HG03439 (cell line): ENCODE data around the gene LARP1.
"Not testable (repeated sequence)": the region's sequence is repeated elsewhere in the genome, so short reads cannot be mapped to it uniquely, and the experiment has no call there.

ENCODE experiments used
- ATAC-seq: cut with Tn5 transposase; IDR thresholded peaks from one replicate; pipeline ENCODE4 v1.9.1; 2021; ENCODE audit warnings: mild to moderate bottlenecking, moderate library complexity; ENCODE audit not compliant: unreplicated experiment

Gene LARP1

GRCh38 chr5:154755361-154756008 is at the start of gene LARP1:
TSS of gene LARP1 (plus strand) at chr5:154755377. CDS start at chr5:154755758, 381 bp downstream.
- ATAC-seq = peak; percentile 9

GRCh38 chr5:154706416-154706815 is 48.8 kb upstream of the LARP1 start:
- ATAC-seq = no peak

GRCh38 chr5:154707641-154708040 is 47.5 kb upstream of the LARP1 start:
- no peak for ATAC-seq

GRCh38 chr5:154708207-154708606 is 47.0 kb upstream of the LARP1 start:
- no peak for ATAC-seq

GRCh38 chr5:154708846-154709245 is 46.3 kb upstream of the LARP1 start:
- no peak for ATAC-seq

GRCh38 chr5:154709368-154710305 is 45.5 kb upstream of the LARP1 start:
- no peak for ATAC-seq

GRCh38 chr5:154712518-154713437 is 42.4 kb upstream of the LARP1 start:
- no peak for ATAC-seq

- ATAC-seq = no peak
Observed at GRCh38 chr5:154713615-154714125, 41.5 kb upstream of the LARP1 start.

GRCh38 chr5:154714266-154714986 is 40.8 kb upstream of the LARP1 start:
- peak; percentile 87 for ATAC-seq

GRCh38 chr5:154721481-154722058 is 33.6 kb upstream of the LARP1 start:
- no peak for ATAC-seq

- ATAC-seq = no peak
Observed at GRCh38 chr5:154722097-154722496, 33.1 kb upstream of the LARP1 start.

GRCh38 chr5:154722936-154723335 is 32.2 kb upstream of the LARP1 start:
- ATAC-seq = no peak

- ATAC-seq = no peak
Observed at GRCh38 chr5:154723740-154724505, 31.3 kb upstream of the LARP1 start.

- ATAC-seq = no peak
Observed at GRCh38 chr5:154727361-154727760, 27.8 kb upstream of the LARP1 start.

- no peak for ATAC-seq
Observed at GRCh38 chr5:154728939-154729588, 26.1 kb upstream of the LARP1 start.

GRCh38 chr5:154729613-154730012 is 25.6 kb upstream of the LARP1 start:
- ATAC-seq = no peak

- not testable (repeated sequence) for ATAC-seq
Observed at GRCh38 chr5:154730761-154731160, 24.4 kb upstream of the LARP1 start.

- ATAC-seq = no peak
Observed at GRCh38 chr5:154732212-154732611, 23.0 kb upstream of the LARP1 start.
